HepG2 (cell line): ENCODE measurements around the gene CTSW. TPM values are rescaled to one million over a fixed set of nuclear protein-coding genes. Genes with fewer than 3 reads are reported as not detected.

ENCODE experiments used
- HINFP ChIP-seq: sonication (generic); formaldehyde crosslinking; IDR thresholded peaks from 2 replicates; pipeline ENCODE4 v1.4.0; 2020; ENCODE audit warnings: low read depth, mild to moderate bottlenecking, missing genetic modification reagents
- NR2F2 ChIP-seq: IDR thresholded peaks from 2 replicates; pipeline ENCODE4 v1.6.1; 2012; ENCODE audit warnings: low read depth, inconsistent platforms, borderline replicate concordance
- PATZ1 ChIP-seq: sonication (generic); formaldehyde crosslinking; IDR thresholded peaks from 2 replicates; pipeline ENCODE4 v1.4.0; 2020; ENCODE audit warnings: missing genetic modification reagents
- SIN3B ChIP-seq: fragments of 150-350 bp; IDR thresholded peaks from 2 replicates; pipeline ENCODE4 v1.6.1; 2014; ENCODE audit warnings: low read length
- TIGD3 ChIP-seq: sonication (generic); formaldehyde crosslinking; IDR thresholded peaks from 2 replicates; pipeline ENCODE4 v1.5.1; 2020; ENCODE audit warnings: mild to moderate bottlenecking, missing genetic modification reagents, borderline replicate concordance
- USF2 ChIP-seq, 2 experiments: sonication (generic) in 1 of 2; formaldehyde crosslinking in 1 of 2; IDR thresholded peaks; 2 replicates each; pipeline versions ENCODE4 v1.5.1 to v1.6.1; 2011 to 2020; ENCODE audit warnings: borderline replicate concordance in 1 of 2, low read depth in 1 of 2, low read length in 1 of 2, mild to moderate bottlenecking in 1 of 2, missing genetic modification reagents in 1 of 2, moderate library complexity in 1 of 2
- XRCC5 ChIP-seq: fragments of 200-400 bp; formaldehyde crosslinking; optimal IDR thresholded peaks from 2 replicates; pipeline ENCODE3; 2017; ENCODE audit warnings: mild to moderate bottlenecking, low read length
- ZBTB4 ChIP-seq: sonication (generic); formaldehyde crosslinking; IDR thresholded peaks from 2 replicates; pipeline ENCODE4 v1.4.0; 2020; ENCODE audit warnings: missing genetic modification reagents, mild to moderate bottlenecking, borderline replicate concordance
- ZBTB7B ChIP-seq: sonication (generic); formaldehyde crosslinking; IDR thresholded peaks from 2 replicates; pipeline ENCODE4 v1.4.0; 2020; ENCODE audit warnings: missing genetic modification reagents
- ZNF251 ChIP-seq: sonication (generic); formaldehyde crosslinking; IDR thresholded peaks from 2 replicates; pipeline ENCODE4 v1.9.0; 2021; ENCODE audit warnings: mild to moderate bottlenecking, missing genetic modification reagents
- ZNF460 ChIP-seq: sonication (generic); formaldehyde crosslinking; IDR thresholded peaks from 2 replicates; pipeline ENCODE4 v1.5.1; 2020; ENCODE audit warnings: missing genetic modification reagents, mild to moderate bottlenecking, borderline replicate concordance
- ZNF496 ChIP-seq: sonication (generic); formaldehyde crosslinking; IDR thresholded peaks from 2 replicates; pipeline ENCODE4 v1.8.1; 2023; ENCODE audit warnings: mild to moderate bottlenecking, moderate library complexity, missing genetic modification reagents; ENCODE audit not compliant: insufficient replicate concordance
- ZNF597 ChIP-seq: sonication (generic); formaldehyde crosslinking; IDR thresholded peaks from 2 replicates; pipeline ENCODE4 v1.5.0; 2020; ENCODE audit warnings: missing genetic modification reagents
- ZNF891 ChIP-seq: sonication (generic); formaldehyde crosslinking; IDR thresholded peaks from 2 replicates; pipeline ENCODE4 v1.5.0; 2020; ENCODE audit warnings: mild to moderate bottlenecking, missing genetic modification reagents
- polyA plus RNA-seq, 8 experiments: library from polyadenylated mRNA; depleted of rRNA in 3 of 8; stranded (reverse) in 7 of 8; unstranded in 1 of 8; fragments of >200 nt; fragmentation: Illumina TruSeq in 4 of 8; extraction: Trizol in 4 of 8; gene quantifications; 2 replicates each; pipeline versions ENCODE4 v1.2.1 to v1.2.3, GENCODE V29; 2011 to 2016; ENCODE audit warnings: low read depth in 4 of 8, missing spikeins in 1 of 8, mixed read lengths in 1 of 8; ENCODE audit not compliant: insufficient read depth in 1 of 8
- total RNA-seq, 5 experiments: library from RNA; depleted of rRNA; stranded (reverse); fragments of >200 nt; fragmentation: Illumina TruSeq; extraction: Trizol; gene quantifications; 2 replicates each; pipeline ENCODE4 v1.2.3, GENCODE V29; 2016; ENCODE audit warnings: low read depth in 1 of 5

CTSW gene
- total and polyA plus RNA-seq, 2 of the 13 experiments (the other 11 are each of a cell fraction or from before 2014, with no cell fraction given): 0.09 TPM; not detected in 1

- no peak for TF ChIP-seq ZNF496 (CRISPR knock-in tag)
- TF ChIP-seq SIN3B: no peak
- TF ChIP-seq ZBTB4 (CRISPR knock-in tag): no peak
- TF ChIP-seq HINFP (CRISPR knock-in tag): 0 out of 2 replicates have a peak, but pooled peaks have one; percentile 41
- TF ChIP-seq ZNF891 (CRISPR knock-in tag): 0 out of 2 replicates have a peak, but pooled peaks have one; percentile 31
- no peak for TF ChIP-seq ZNF460 (CRISPR knock-in tag)
- peak; percentile 13 for TF ChIP-seq XRCC5
- no peak for TF ChIP-seq TIGD3 (CRISPR knock-in tag)
- TF ChIP-seq ZNF597 (CRISPR knock-in tag): no peak
- TF ChIP-seq USF2 (IDR thresholded peaks at IDR 0.05; ENCODE audit: low read depth, low read length): no peak
- TF ChIP-seq USF2 (CRISPR knock-in tag; IDR thresholded peaks at IDR 0.05; ENCODE audit: borderline replicate concordance): no peak
- TF ChIP-seq ZNF251: no peak
- peak; percentile 96 for TF ChIP-seq ZBTB7B
- TF ChIP-seq NR2F2: peak; percentile 25; the same call in 1 of the 2 replicates
- TF ChIP-seq PATZ1 (CRISPR knock-in tag): peak; percentile 95
Observed at GRCh38 chr11:65891219-65892136, 11.8 kb downstream of the CTSW start (continued).
